ENCODE measurements around the gene ACACB. TPM values are rescaled to one million over a fixed set of nuclear protein-coding genes. Genes with fewer than 3 reads are reported as not detected.
"Not testable (repeated sequence)": the region's sequence is repeated elsewhere in the genome, so short reads cannot be mapped to it uniquely, and the experiment has no call there.

Gene ACACB
- total RNA-seq, 1 donor from 2014 or later = 6.3 TPM

DNA sequence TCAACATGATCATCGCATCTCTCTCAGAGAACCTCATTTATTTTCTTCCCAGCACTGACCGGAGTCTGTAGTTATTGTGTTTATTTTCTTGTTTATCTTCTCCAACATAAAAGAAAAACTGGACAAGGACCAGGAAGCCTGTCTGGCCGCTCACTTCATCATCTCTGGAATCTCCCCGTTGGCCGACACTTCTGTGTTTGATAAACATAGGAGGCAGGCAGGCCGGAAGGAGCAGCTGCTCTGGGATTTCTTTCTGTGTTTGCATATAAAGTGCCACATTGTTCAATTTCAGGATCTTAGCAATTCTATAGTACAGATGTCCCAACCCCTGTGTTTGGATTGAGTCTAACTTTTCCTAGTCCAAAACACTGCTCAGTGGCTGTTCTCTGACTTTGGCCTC lies 53.3 kb downstream of the ACACB start:
- Mint-ChIP-seq H3K4me1 (no peaks in the 10 kb centered on the region), H3K36me3 (ENCODE audit: low read depth) (peaks cover 44% of the 10 kb centered on the region), H3K9me3 (peaks cover 8% of the 10 kb centered on the region), H3K27ac (no peak overlapping the region), H3K4me3 (no peak overlapping the region), H3K27me3 (no peaks in the 10 kb centered on the region)
- intact Hi-C loops (cut with micrococcal nuclease) = no loop called here
- ATAC-seq (ENCODE audit: low read depth) (no peak), DNase-seq (no peak)
- TF ChIP-seq, protein P1, sequence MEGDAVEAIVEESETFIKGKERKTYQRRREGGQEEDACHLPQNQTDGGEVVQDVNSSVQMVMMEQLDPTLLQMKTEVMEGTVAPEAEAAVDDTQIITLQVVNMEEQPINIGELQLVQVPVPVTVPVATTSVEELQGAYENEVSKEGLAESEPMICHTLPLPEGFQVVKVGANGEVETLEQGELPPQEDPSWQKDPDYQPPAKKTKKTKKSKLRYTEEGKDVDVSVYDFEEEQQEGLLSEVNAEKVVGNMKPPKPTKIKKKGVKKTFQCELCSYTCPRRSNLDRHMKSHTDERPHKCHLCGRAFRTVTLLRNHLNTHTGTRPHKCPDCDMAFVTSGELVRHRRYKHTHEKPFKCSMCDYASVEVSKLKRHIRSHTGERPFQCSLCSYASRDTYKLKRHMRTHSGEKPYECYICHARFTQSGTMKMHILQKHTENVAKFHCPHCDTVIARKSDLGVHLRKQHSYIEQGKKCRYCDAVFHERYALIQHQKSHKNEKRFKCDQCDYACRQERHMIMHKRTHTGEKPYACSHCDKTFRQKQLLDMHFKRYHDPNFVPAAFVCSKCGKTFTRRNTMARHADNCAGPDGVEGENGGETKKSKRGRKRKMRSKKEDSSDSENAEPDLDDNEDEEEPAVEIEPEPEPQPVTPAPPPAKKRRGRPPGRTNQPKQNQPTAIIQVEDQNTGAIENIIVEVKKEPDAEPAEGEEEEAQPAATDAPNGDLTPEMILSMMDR (IDR thresholded peaks at IDR 0.05) = no peak
- ChIA-PET POLR2A (interaction anchor here (0.6 kb wide), 1 partner anchor 15 kb away, joined by 3 read pairs; no protein-coding TSS in a partner anchor), CTCF (no interaction called here)

DNA sequence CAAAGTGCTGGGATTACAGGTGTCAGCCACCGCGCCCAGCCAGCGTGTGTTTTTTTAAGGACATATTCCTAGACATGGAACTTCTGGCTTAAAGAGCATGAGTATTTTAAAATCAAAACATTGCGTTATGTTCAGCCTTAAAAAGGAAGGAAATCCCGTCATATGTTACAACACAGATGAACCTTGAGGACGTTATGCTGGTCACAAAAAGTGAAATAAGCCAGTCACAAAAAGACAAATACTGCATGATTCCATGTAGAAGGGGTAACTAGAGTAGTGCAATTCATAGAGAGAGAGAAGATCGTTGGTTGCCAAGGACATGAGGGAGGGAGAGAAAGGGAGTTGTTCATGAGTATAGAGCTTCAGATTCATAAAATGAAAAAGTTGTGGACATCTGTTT lies 53.9 kb downstream of the ACACB start:
- no peak for DNase-seq
- Mint-ChIP-seq H3K27me3 (no peaks in the 10 kb centered on the region), H3K4me3 (no peak overlapping the region), H3K9me3 (peaks cover 8% of the 10 kb centered on the region), H3K36me3 (ENCODE audit: low read depth) (peaks cover 44% of the 10 kb centered on the region), H3K4me1 (no peaks in the 10 kb centered on the region), H3K27ac (no peak overlapping the region)
- ATAC-seq (ENCODE audit: low read depth) = no peak
- ChIA-PET POLR2A (interaction anchor here (0.6 kb wide), 1 partner anchor 16 kb away, joined by 3 read pairs; no protein-coding TSS in a partner anchor), CTCF (no interaction called here)
- intact Hi-C loops (cut with micrococcal nuclease) = no loop called here
- TF ChIP-seq, protein P1 (IDR thresholded peaks at IDR 0.05) = no peak

GRCh38 chr12:109172787-109173186 lies 56.4 kb downstream of the ACACB start:
- CTCF ChIA-PET; ATAC-seq (ENCODE audit: low read depth); H3K27me3 Mint-ChIP-seq; H3K4me1 Mint-ChIP-seq; H3K4me3 Mint-ChIP-seq; H3K27ac Mint-ChIP-seq; DNase-seq; POLR2A ChIA-PET; intact Hi-C loops (cut with micrococcal nuclease); H3K9me3 Mint-ChIP-seq: not testable (repeated sequence)
- peaks cover 45% of the 10 kb centered on the region for H3K36me3 Mint-ChIP-seq (ENCODE audit: low read depth)

GRCh38 chr12:109173443-109174240 lies 57.3 kb downstream of the ACACB start:
- DNase-seq = no peak
- intact Hi-C loops (cut with micrococcal nuclease) = no loop called here
- Mint-ChIP-seq H3K27ac (no peak overlapping the region), H3K9me3 (peaks cover 8% of the 10 kb centered on the region), H3K4me1 (no peaks in the 10 kb centered on the region), H3K27me3 (no peaks in the 10 kb centered on the region), H3K36me3 (ENCODE audit: low read depth) (peaks cover 43% of the 10 kb centered on the region), H3K4me3 (no peak overlapping the region)
- ATAC-seq (ENCODE audit: low read depth) = no peak
- TF ChIP-seq, protein P1 (IDR thresholded peaks at IDR 0.05) = no peak
- POLR2A ChIA-PET = no interaction called here
- CTCF ChIA-PET = no interaction called here

- intact Hi-C loops (cut with micrococcal nuclease) = no loop called here
- POLR2A ChIA-PET = no interaction called here
- Mint-ChIP-seq H3K9me3 (peaks cover 8% of the 10 kb centered on the region), H3K27ac (no peak overlapping the region), H3K27me3 (no peaks in the 10 kb centered on the region), H3K36me3 (ENCODE audit: low read depth) (peaks cover 49% of the 10 kb centered on the region), H3K4me1 (no peaks in the 10 kb centered on the region), H3K4me3 (no peak overlapping the region)
- DNase-seq (no peak), ATAC-seq (ENCODE audit: low read depth) (no peak)
- CTCF ChIA-PET = no interaction called here
- TF ChIP-seq, protein P1 (IDR thresholded peaks at IDR 0.05) = no peak
Observed at GRCh38 chr12:109174468-109174867, 58.1 kb downstream of the ACACB start.
